T-helper 2 cell (primary cell): Measurements from ENCODE around the gene OR5K4.
"Not testable (repeated sequence)": the region's sequence is repeated elsewhere in the genome, so short reads cannot be mapped to it uniquely, and the experiment has no call there.

Source experiments
- DNase-seq, 5 experiments: peaks; one replicate each; pipeline versions ENCODE4 v3.0.0 to v3.0.0-alpha.2; 2012 to 2022

The OR5K4 gene

GRCh38 chr3:98371853-98372252 lies 18.2 kb downstream of the OR5K4 start:
- DNase-seq: no peak

GRCh38 chr3:98372445-98372844 lies 18.8 kb downstream of the OR5K4 start:
- no peak for DNase-seq

- no peak for DNase-seq
Observed at GRCh38 chr3:98376631-98377030, 23.0 kb downstream of the OR5K4 start.

- no peak for DNase-seq
Observed at GRCh38 chr3:98388147-98388546, 34.5 kb downstream of the OR5K4 start.

GRCh38 chr3:98390366-98390765 lies 36.7 kb downstream of the OR5K4 start, which contains the start of gene OR5K3:
OR5K3 (plus strand) TSS chr3:98390666; CDS start chr3:98390666, 0 bp downstream.
- DNase-seq: no peak

GRCh38 chr3:98395101-98395500 lies 41.4 kb downstream of the OR5K4 start:
- DNase-seq: no peak

GRCh38 chr3:98396482-98396881 lies 42.8 kb downstream of the OR5K4 start:
- DNase-seq: not testable (repeated sequence)

GRCh38 chr3:98398513-98398912 lies 44.9 kb downstream of the OR5K4 start:
- no peak for DNase-seq

- DNase-seq: peak in 1 of 5 experiments; percentile 15
Observed at GRCh38 chr3:98402507-98402906, 48.9 kb downstream of the OR5K4 start.

- no peak for DNase-seq
Observed at GRCh38 chr3:98404010-98404409, 50.4 kb downstream of the OR5K4 start.
